Hepatocyte (in vitro differentiated cells): ENCODE measurements around the gene EXOC3L1.

Experiments used
- CTCF ChIP-seq: fragments of 200-600 bp; sonication (generic); IDR thresholded peaks from 2 replicates; pipeline ENCODE4 v1.5.1; 2016; ENCODE audit warnings: antibody characterized with exemption, mild to moderate bottlenecking; ENCODE audit not compliant: poor library complexity
- EZH2 ChIP-seq: fragments of 200-600 bp; sonication (generic); IDR thresholded peaks from 2 replicates; pipeline ENCODE4 v1.6.1; 2016; ENCODE audit warnings: antibody characterized with exemption, mild to moderate bottlenecking, borderline replicate concordance
- EZH2phosphoT487 ChIP-seq: fragments of 200-600 bp; sonication (generic); IDR thresholded peaks from one replicate; pipeline ENCODE4 v1.6.1; 2018; ENCODE audit warnings: antibody characterized with exemption, mild to moderate bottlenecking, low read depth, moderate library complexity; ENCODE audit not compliant: unreplicated experiment, severe bottlenecking

- no peak for TF ChIP-seq CTCF
- no peak for TF ChIP-seq EZH2
- no peak for TF ChIP-seq EZH2phosphoT487
Observed at GRCh38 chr16:67157106-67157748, 32.7 kb downstream of the EXOC3L1 start.
